Keratinocyte (primary cell): ENCODE data around the gene MRPS21.

Experiments
- EZH2 ChIP-seq: IDR thresholded peaks from one replicate; pipeline ENCODE4 v1.6.1; 2012; ENCODE audit warnings: inconsistent platforms, mild to moderate bottlenecking, low read length, moderate library complexity
- TF ChIP-seq, protein P1 (sequence below), 3 experiments: IDR thresholded peaks in 1 of 3; conservative IDR thresholded peaks in 1 of 3; optimal IDR thresholded peaks in 1 of 3; 2 replicates in 2 of 3; 3 replicates in 1 of 3; pipeline versions ENCODE3 to v1.5.1; 2011; ENCODE audit warnings: low read length in 3 of 3, mild to moderate bottlenecking in 3 of 3, moderate library complexity in 2 of 3, control low read depth in 1 of 3, inconsistent platforms in 1 of 3; ENCODE audit not compliant: insufficient read depth in 2 of 3; ENCODE audit errors: extremely low read depth in 1 of 3

DNA sequence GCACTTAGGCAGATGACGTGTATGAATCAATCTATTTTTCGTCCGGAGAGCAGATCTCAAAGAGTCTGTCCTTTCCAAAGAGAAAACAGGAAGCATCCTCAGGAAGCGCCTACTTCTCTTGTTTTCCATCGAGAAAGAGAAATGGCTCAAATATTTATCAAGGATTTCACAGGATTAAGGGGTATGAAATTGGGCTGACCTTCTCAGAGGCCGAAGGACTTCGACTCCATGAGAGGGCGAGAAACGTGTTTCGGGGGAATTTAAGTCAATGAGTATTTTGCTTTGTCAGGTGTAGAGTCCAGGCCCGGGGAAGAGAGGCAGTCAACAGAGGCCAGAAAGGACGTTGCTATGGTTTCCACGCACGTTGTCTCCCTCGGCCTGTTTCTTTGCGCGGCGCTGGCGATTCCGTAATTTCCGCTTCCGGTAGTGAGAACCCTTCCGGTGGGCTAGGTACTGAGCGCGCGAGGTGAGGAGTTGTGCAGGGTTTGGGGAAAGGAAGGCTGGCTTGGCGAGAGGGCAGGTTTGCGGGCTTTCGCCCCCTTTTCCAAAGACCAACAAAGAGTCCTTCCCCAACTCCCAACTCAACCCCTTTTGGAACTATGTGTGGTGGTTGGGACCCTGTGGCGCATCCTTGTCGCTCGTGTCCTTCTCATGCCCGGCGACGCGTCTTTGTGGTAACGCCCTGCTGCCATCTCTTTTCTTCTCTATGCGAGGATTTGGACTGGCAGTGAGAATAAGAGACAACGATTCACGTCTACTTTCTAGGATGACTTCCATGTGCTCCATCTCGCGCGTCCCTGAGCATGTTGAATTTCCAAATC lies at the start of gene MRPS21:
- TF ChIP-seq, protein P1, sequence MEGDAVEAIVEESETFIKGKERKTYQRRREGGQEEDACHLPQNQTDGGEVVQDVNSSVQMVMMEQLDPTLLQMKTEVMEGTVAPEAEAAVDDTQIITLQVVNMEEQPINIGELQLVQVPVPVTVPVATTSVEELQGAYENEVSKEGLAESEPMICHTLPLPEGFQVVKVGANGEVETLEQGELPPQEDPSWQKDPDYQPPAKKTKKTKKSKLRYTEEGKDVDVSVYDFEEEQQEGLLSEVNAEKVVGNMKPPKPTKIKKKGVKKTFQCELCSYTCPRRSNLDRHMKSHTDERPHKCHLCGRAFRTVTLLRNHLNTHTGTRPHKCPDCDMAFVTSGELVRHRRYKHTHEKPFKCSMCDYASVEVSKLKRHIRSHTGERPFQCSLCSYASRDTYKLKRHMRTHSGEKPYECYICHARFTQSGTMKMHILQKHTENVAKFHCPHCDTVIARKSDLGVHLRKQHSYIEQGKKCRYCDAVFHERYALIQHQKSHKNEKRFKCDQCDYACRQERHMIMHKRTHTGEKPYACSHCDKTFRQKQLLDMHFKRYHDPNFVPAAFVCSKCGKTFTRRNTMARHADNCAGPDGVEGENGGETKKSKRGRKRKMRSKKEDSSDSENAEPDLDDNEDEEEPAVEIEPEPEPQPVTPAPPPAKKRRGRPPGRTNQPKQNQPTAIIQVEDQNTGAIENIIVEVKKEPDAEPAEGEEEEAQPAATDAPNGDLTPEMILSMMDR (optimal IDR thresholded peaks at IDR 0.05 in 1 of 3, IDR thresholded peaks at IDR 0.05 in 1 of 3, conservative IDR thresholded peaks at IDR 0.05 in 1 of 3; ENCODE audit: extremely low read depth in 1 of 3, insufficient read depth in 2 of 3, low read length in 3 of 3) = no peak
- no peak for TF ChIP-seq EZH2
